Measurements from ENCODE around the gene PRIM1. TPM values are rescaled to one million over a fixed set of nuclear protein-coding genes. Genes with fewer than 3 reads are reported as not detected.

The PRIM1 gene
- total RNA-seq, 1 experiment from 2014 or later = 51.1 TPM

Other genes starting within 250 kb of the PRIM1 start
- 6.8 and 11.6 TPM in 2 replicates for gene RBMS2, start 230.5 kb downstream of the PRIM1 start, total RNA-seq (2014; rRNA removed; shearing (Covaris generic))
- 22.2 and 28.4 TPM in 2 replicates for gene BAZ2A, start 122.0 kb downstream of the PRIM1 start, total RNA-seq (2014; rRNA removed; shearing (Covaris generic))
- 765 and 888 TPM in 2 replicates for gene ATP5F1B, start 106.3 kb downstream of the PRIM1 start, total RNA-seq (2014; rRNA removed; shearing (Covaris generic))
- 139 and 202 TPM in 2 replicates for gene PTGES3, start 64.0 kb downstream of the PRIM1 start, total RNA-seq (2014; rRNA removed; shearing (Covaris generic))
- 1,775 and 1,870 TPM in 2 replicates for gene NACA, start 27.0 kb downstream of the PRIM1 start, total RNA-seq (2014; rRNA removed; shearing (Covaris generic))
- gene HSD17B6, start 11.0 kb upstream of the PRIM1 start, total RNA-seq (2014; rRNA removed; shearing (Covaris generic)) = 1.1 and 1.3 TPM in 2 replicates
- 0.14 TPM in 1 of 2 replicates, not detected in the other for gene SDR9C7, start 182.1 kb upstream of the PRIM1 start, total RNA-seq (2014; rRNA removed; shearing (Covaris generic))
- 0.25 TPM in 1 of 2 replicates, not detected in the other for gene RDH16, start 205.3 kb upstream of the PRIM1 start, total RNA-seq (2014; rRNA removed; shearing (Covaris generic))